Measurements from ENCODE around the gene CD300LG.

Gene CD300LG

DNA sequence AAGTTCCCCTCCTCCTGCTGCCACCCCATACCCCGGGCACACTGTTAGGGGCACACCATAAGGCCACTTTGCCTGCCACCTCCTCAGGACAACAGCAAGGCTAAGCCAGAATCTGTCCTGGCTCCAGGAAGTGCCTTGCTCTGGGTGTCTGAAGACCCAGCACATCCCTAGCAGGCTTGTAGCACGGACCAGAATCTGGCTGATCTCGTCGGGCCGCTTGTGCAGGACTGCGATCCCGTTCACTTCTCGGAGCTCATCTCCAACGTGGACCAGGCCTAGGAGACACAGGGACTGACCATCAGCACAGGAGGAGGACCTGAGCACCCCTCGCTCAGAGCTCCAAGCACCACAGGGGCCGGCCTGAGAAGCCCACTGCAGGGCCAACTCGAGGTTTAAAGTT, 21.4 kb upstream of the CD300LG start:
- no peak overlapping the region for H3K4me3 ChIP-seq (ENCODE audit: low read length)
- WGBS = 94% methylated on average over 12 of the region's 12 CpGs
- H3K36me3 ChIP-seq (ENCODE audit: insufficient read depth, low read length) = peaks cover 4% of the 10 kb centered on the region
- no peak overlapping the region for H3K9ac ChIP-seq (ENCODE audit: low read depth, low read length)
- no peaks in the 10 kb centered on the region for H3K4me1 ChIP-seq (ENCODE audit: insufficient read depth, low read length)
- no peaks in the 10 kb centered on the region for H3K9me3 ChIP-seq (ENCODE audit: insufficient read depth, low read depth, low read length)
- H3K27ac ChIP-seq (ENCODE audit: low read depth, low read length) = no peak overlapping the region
- no peaks in the 10 kb centered on the region for H3K27me3 ChIP-seq (ENCODE audit: insufficient read depth, low read length)

DNA sequence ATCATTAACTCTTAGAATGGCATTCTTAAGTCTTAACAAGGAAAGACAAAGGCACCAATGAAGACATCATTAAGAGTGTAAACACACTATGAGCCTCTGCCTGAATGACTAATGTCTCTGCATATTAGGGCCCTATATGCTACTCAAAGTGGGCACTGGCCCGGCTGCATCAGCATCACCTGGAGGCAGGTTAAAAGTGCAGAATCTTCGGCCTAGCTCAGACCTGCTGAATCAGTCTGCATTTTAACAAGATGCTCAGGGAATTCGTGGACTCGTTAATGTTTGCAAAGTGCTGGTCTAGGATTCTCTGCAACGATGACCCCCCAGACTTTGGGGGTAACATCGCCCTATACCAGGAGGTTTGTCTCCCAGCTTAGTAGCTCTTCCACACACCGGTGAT, 20.8 kb upstream of the CD300LG start:
- 93% methylated on average over 7 of the region's 7 CpGs for WGBS
- Histone ChIP-seq H3K9me3 (ENCODE audit: insufficient read depth, low read depth, low read length) (no peaks in the 10 kb centered on the region), H3K36me3 (ENCODE audit: insufficient read depth, low read length) (peaks cover 4% of the 10 kb centered on the region), H3K9ac (ENCODE audit: low read depth, low read length) (no peak overlapping the region), H3K4me3 (ENCODE audit: low read length) (no peak overlapping the region), H3K27me3 (ENCODE audit: insufficient read depth, low read length) (no peaks in the 10 kb centered on the region), H3K4me1 (ENCODE audit: insufficient read depth, low read length) (no peaks in the 10 kb centered on the region), H3K27ac (ENCODE audit: low read depth, low read length) (no peak overlapping the region)

DNA sequence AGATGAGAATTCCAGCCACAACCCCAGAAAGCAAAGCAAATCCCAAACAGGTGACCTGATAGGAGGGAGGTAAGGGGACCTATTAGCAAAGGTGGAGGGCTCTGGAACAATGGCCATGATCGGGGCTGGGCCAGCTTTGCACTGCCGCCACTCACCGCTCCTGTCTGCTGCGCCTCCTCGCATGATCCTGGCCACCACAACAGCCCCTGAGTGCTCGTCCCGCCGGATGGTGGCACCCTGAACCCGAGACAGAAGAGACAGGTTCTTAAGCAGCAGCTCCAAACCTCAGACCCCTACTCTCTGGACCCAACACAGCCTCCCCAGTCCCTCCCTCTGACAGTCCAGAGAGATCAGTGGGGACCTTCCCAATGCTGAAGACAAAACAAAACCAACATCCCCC, 19.4 kb upstream of the CD300LG start:
- 95% methylated on average over 9 of the region's 9 CpGs for WGBS

DNA sequence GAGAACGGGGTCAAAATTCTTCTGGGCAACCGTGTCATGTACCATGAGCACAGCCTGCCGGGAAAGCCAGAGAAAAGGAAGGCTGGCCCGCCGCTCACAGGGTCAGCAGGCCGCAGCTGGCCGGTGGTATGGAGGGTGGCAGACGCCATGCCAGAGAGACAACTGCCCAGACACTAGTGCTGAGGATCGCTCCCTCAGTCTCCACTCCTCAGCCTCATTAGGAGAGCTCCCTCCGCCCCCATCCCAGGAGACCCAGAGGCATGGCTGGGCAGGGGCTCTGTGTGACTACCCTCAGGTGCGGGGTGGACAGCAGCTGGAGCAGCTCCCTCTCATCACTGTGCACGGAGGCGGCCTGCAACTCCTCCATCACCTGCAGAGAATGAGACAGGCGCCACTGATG, 17.2 kb upstream of the CD300LG start:
- H3K27ac ChIP-seq (ENCODE audit: low read depth, low read length) = no peak overlapping the region
- H3K27me3 ChIP-seq (ENCODE audit: insufficient read depth, low read length) = peaks cover 29% of the 10 kb centered on the region
- H3K36me3 ChIP-seq (ENCODE audit: insufficient read depth, low read length) = peaks cover 4% of the 10 kb centered on the region
- no peaks in the 10 kb centered on the region for H3K4me1 ChIP-seq (ENCODE audit: insufficient read depth, low read length)
- no peak overlapping the region for H3K4me3 ChIP-seq (ENCODE audit: low read length)
- 91% methylated on average over 14 of the region's 14 CpGs for WGBS
- peaks cover 7% of the 10 kb centered on the region; the same call in 1 of the 2 replicates for H3K9me3 ChIP-seq (ENCODE audit: insufficient read depth, low read depth, low read length)
- no peak overlapping the region for H3K9ac ChIP-seq (ENCODE audit: low read depth, low read length)

More for the DNA sequence above, 19.4 kb upstream of the CD300LG start:
- Histone ChIP-seq H3K4me1 (ENCODE audit: insufficient read depth, low read length) (no peaks in the 10 kb centered on the region), H3K4me3 (ENCODE audit: low read length) (no peak overlapping the region), H3K27ac (ENCODE audit: low read depth, low read length) (no peak overlapping the region), H3K9me3 (ENCODE audit: insufficient read depth, low read depth, low read length) (no peaks in the 10 kb centered on the region), H3K27me3 (ENCODE audit: insufficient read depth, low read length) (peaks cover 10% of the 10 kb centered on the region), H3K36me3 (ENCODE audit: insufficient read depth, low read length) (peaks cover 4% of the 10 kb centered on the region), H3K9ac (ENCODE audit: low read depth, low read length) (no peak overlapping the region)

DNA sequence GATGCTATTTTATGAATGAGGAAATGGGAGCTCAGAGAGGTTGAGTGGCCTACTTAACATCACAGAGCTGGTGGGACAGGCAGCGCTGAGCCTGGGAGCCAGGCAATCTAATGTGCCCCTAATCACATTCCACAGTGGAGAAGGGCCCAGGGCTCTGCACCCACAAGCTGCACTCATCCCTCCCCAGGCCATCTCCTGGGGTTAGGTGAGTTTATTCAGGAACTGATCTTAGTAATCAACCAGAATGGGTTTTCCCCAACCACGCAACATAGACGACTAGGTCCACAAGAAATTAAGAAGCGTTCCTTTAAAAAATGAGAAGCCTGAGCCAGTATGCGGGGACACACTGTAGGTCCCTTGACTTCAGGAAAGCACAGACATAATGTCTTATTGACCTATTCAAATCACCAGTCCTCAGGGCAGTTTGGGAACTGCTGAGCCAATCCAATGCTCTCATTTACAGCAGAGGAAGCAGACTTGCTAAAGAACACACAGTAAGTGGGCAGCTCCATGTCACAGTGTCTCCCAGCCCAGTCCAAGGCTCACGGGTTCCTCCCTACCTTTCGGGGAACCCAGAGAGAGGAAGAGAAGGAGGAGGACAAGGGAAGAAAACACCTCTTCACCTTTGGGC, 16.4 kb upstream of the CD300LG start:
- no peak overlapping the region for H3K9ac ChIP-seq (ENCODE audit: low read depth, low read length)
- peaks cover 4% of the 10 kb centered on the region for H3K36me3 ChIP-seq (ENCODE audit: insufficient read depth, low read length)
- peaks cover 7% of the 10 kb centered on the region; the same call in 1 of the 2 replicates for H3K9me3 ChIP-seq (ENCODE audit: insufficient read depth, low read depth, low read length)
- no peaks in the 10 kb centered on the region for H3K4me1 ChIP-seq (ENCODE audit: insufficient read depth, low read length)
- 90% methylated on average over 7 of the region's 7 CpGs for WGBS
- H3K27ac ChIP-seq (ENCODE audit: low read depth, low read length) = no peak overlapping the region
- H3K27me3 ChIP-seq (ENCODE audit: insufficient read depth, low read length) = peaks cover 29% of the 10 kb centered on the region
- no peak overlapping the region for H3K4me3 ChIP-seq (ENCODE audit: low read length)

DNA sequence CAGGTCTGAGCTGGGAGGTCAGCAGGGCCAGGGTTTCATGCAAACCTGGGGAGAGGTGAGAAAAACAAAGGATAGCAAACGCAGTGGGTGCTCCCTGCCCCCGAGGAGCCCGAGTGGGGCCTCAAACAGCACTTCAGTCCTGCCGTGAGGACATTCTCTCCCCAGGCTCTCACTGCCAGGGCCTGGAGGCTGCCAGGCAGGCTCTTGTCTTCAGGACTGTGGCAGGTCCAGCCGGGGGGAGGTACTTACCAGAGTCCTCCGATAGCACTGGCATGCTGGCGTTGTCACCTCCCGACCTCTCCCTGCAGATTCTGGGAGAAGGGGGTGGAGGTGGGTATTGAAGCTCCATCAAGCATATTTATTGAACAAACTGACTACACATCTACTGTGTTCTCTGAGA, 15.3 kb upstream of the CD300LG start:
- Histone ChIP-seq H3K9ac (ENCODE audit: low read depth, low read length) (no peak overlapping the region), H3K27ac (ENCODE audit: low read depth, low read length) (no peak overlapping the region), H3K4me1 (ENCODE audit: insufficient read depth, low read length) (no peaks in the 10 kb centered on the region), H3K4me3 (ENCODE audit: low read length) (peak overlapping the region; percentile 65; the same call in 1 of the 2 replicates), H3K27me3 (ENCODE audit: insufficient read depth, low read length) (peaks cover 29% of the 10 kb centered on the region), H3K36me3 (ENCODE audit: insufficient read depth, low read length) (peaks cover 4% of the 10 kb centered on the region), H3K9me3 (ENCODE audit: insufficient read depth, low read depth, low read length) (peaks cover 7% of the 10 kb centered on the region; the same call in 1 of the 2 replicates)
- WGBS = 66% methylated on average over 7 of the region's 8 CpGs

DNA sequence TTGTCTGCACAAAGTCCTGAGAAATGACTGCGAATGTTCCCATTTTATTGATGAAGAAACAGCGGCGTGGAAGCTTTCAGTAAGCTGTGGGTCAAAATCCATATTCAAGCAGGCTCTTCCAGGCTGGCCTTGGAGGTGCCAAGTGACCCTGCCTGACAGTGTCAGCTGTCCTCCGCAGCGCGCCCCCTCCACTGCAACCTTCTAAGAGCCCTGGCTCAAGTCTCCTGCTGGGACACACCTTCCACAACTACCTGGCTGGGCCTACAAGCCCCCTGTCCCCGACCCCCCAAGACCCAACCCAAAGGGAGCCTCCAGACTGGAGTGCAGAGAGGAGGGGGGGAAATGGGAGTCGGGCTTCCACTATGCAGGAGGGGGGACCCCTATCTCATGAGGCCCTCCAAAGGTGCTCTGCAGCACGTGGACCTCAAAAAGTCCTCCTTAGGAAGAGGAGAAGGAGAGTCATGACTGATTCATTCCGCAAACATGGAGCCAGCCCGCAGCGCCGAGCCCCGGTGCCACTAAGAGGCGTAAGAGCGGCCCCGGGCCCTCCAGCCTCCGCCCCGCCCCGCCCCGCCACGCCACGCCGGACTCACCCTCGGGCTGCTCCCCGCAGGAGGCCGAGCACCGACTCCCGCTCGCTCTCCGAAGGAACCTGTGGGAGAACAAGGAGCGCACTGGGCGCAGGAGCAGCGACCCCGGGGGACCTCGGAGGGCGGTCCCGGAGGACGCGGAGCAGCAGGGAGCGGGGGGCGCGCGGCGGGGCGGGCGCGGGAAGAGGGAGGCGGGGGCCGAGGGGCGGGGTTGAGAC, 14.6 kb upstream of the CD300LG start:
- Histone ChIP-seq H3K27me3 (ENCODE audit: insufficient read depth, low read length) (peaks cover 29% of the 10 kb centered on the region), H3K4me3 (ENCODE audit: low read length) (peak overlapping the region; percentile 65), H3K9ac (ENCODE audit: low read depth, low read length) (0 out of 2 replicates have a peak overlapping the region, but pooled peaks have one; percentile 42), H3K4me1 (ENCODE audit: insufficient read depth, low read length) (no peaks in the 10 kb centered on the region), H3K9me3 (ENCODE audit: insufficient read depth, low read depth, low read length) (peaks cover 7% of the 10 kb centered on the region; the same call in 1 of the 2 replicates), H3K27ac (ENCODE audit: low read depth, low read length) (no peak overlapping the region), H3K36me3 (ENCODE audit: insufficient read depth, low read length) (peaks cover 4% of the 10 kb centered on the region)
- 8% methylated on average over 50 of the region's 51 CpGs for WGBS

DNA sequence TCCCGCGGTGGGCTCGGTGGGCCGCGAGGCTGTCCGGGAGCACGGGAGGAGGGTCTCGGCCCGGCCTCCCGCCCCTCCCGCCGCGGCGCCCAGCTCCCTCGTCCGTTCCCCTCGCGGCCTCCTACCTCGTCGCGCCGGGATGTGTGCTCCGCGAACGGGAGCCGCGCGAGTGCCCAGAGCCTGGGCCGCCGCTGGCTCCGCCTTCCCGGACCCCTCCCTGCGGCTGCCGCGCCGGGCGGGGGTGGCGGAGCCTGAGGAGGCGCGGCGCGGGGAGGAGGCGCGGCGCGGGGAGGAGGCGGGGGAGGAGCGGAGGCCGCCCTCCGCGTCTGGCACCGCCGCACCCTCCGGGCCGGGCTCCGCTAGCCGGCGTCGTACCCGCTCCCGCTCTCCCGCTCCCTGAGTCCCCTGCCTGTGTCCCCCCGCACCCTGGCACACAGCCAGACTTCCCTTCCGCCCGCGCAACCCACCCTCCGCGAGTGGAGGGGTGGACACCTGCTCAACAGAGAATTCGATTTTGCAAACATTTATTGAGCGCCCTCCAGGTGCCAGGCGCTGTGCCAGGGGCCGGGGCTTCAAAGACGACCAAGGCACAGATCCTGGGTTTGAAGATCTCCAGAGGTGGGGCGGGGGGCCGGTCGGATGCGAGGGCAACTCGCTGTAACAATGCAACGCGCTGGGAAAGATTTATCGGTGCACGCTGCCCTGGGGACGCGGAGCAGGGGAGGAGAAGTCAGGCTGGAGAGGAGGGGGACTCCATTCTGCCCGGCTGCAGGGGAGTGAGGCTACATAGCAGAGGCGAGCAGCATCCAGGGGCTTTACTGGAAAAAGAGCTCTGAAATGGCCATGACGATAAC, 13.8 kb upstream of the CD300LG start, which contains the start of gene MPP3:
Gene MPP3, minus strand, starts transcription at position 171 of the 854 bp plus-strand sequence. CDS start 1,240 bp downstream, outside the sequence.
- Histone ChIP-seq H3K4me1 (ENCODE audit: insufficient read depth, low read length) (no peaks in the 10 kb centered on the region), H3K27me3 (ENCODE audit: insufficient read depth, low read length) (peaks cover 29% of the 10 kb centered on the region), H3K4me3 (ENCODE audit: low read length) (peak within 1 kb of the TSS; percentile 65), H3K9ac (ENCODE audit: low read depth, low read length) (peak within 1 kb of the TSS; percentile 48; the same call in 1 of the 2 replicates), H3K36me3 (ENCODE audit: insufficient read depth, low read length) (peaks cover 4% of the 10 kb centered on the region), H3K27ac (ENCODE audit: low read depth, low read length) (no peak within 1 kb of the TSS), H3K9me3 (ENCODE audit: insufficient read depth, low read depth, low read length) (peaks cover 7% of the 10 kb centered on the region; the same call in 1 of the 2 replicates)
- WGBS = 1% methylated on average over 85 of the region's 87 CpGs

DNA sequence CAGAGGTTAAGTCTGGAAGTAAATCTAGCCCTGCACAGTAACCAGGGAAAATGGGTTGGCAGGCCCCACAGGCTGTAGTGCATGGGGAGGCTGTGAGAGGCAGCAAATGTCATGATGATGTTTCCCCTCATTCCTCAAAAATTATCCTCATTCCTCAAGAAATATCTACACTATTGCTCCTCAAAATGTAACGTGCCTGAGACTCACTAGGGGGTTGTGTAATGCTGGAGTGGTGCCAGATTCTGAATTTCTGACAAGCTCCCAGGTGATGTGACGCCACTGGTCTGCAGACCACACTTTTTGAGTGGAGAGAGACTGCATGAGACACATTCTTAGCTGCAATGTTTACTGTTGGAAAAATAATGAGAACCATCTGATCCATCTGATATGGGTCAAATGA, 12.9 kb upstream of the CD300LG start:
- Histone ChIP-seq H3K27me3 (ENCODE audit: insufficient read depth, low read length) (peaks cover 29% of the 10 kb centered on the region), H3K27ac (ENCODE audit: low read depth, low read length) (no peak overlapping the region), H3K9me3 (ENCODE audit: insufficient read depth, low read depth, low read length) (peaks cover 7% of the 10 kb centered on the region; the same call in 1 of the 2 replicates), H3K4me1 (ENCODE audit: insufficient read depth, low read length) (no peaks in the 10 kb centered on the region), H3K4me3 (ENCODE audit: low read length) (no peak overlapping the region), H3K9ac (ENCODE audit: low read depth, low read length) (no peak overlapping the region), H3K36me3 (ENCODE audit: insufficient read depth, low read length) (no peaks in the 10 kb centered on the region)
- 86% methylated on average over 2 of the region's 2 CpGs for WGBS

DNA sequence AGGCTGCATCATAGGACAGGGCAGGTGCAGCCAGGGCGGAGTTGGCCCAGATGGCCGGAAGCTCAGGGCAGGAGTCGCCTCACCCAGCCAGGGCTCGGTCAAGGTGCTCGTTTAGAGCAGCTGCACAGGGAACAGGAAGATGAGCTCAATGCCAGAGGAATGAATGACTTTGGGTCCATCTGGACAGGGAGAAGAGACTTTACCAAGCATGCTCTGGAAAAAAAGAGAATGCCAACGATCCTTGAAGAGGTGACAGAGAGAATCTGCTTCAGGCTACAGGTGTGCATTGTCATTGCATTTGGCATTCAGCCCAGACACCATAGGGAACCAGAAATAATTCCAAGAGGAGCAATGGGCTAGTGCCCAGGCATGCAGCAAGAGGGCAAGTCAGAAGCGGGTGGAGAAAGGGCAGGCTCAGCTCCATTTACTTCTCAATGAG, 7.3 kb upstream of the CD300LG start:
- WGBS = 60% methylated on average over 7 of the region's 7 CpGs
- H3K27me3 ChIP-seq (ENCODE audit: insufficient read depth, low read length) = no peaks in the 10 kb centered on the region
- no peak overlapping the region for H3K27ac ChIP-seq (ENCODE audit: low read depth, low read length)
- no peaks in the 10 kb centered on the region for H3K9me3 ChIP-seq (ENCODE audit: insufficient read depth, low read depth, low read length)
- H3K4me3 ChIP-seq (ENCODE audit: low read length) = no peak overlapping the region
- no peak overlapping the region for H3K9ac ChIP-seq (ENCODE audit: low read depth, low read length)
- no peaks in the 10 kb centered on the region for H3K4me1 ChIP-seq (ENCODE audit: insufficient read depth, low read length)
- H3K36me3 ChIP-seq (ENCODE audit: insufficient read depth, low read length) = no peaks in the 10 kb centered on the region

Data from HUES64 (cell line).